ENCODE data around the gene RET. TPM values are rescaled to one million over a fixed set of nuclear protein-coding genes. Genes with fewer than 3 reads are reported as not detected.

Gene RET
- total RNA-seq = not detected

DNA sequence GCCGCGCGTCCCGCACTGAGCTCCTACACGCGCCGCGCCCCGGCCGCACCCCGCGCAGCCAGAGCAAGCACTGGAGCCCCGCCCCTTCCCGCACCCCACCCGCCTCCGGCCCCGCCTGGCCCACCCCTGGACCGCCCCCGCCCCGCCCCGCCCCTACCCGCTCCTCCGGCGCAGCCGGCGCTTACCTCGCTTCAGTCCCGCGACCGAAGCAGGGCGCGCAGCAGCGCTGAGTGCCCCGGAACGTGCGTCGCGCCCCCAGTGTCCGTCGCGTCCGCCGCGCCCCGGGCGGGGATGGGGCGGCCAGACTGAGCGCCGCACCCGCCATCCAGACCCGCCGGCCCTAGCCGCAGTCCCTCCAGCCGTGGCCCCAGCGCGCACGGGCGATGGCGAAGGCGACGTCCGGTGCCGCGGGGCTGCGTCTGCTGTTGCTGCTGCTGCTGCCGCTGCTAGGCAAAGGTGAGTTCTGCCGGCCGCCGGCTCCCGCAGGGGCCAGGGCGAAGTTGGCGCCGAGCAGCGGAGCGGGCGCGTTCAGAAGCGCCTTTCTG, at the start of gene RET:
Gene RET, plus strand, starts transcription at position 194 of the 545 bp plus-strand sequence. Its CDS starts 190 bp downstream, at position 384.
- ATAC-seq (peak; percentile 48 to 73), DNase-seq (ENCODE audit: low spot score) (no peak)
- Mint-ChIP-seq H3K4me3 (peak within 1 kb of the TSS; percentile 21), H3K4me1 (ENCODE audit: low read depth in 2 of 2) (peaks cover 0 to 13% of the 10 kb centered on the region in 2 donors), H3K27ac (no peak within 1 kb of the TSS), H3K9me3 (no peaks in the 10 kb centered on the region), H3K36me3 (no peaks in the 10 kb centered on the region), H3K27me3 (peaks cover 19 to 22% of the 10 kb centered on the region in 2 donors)

DNA sequence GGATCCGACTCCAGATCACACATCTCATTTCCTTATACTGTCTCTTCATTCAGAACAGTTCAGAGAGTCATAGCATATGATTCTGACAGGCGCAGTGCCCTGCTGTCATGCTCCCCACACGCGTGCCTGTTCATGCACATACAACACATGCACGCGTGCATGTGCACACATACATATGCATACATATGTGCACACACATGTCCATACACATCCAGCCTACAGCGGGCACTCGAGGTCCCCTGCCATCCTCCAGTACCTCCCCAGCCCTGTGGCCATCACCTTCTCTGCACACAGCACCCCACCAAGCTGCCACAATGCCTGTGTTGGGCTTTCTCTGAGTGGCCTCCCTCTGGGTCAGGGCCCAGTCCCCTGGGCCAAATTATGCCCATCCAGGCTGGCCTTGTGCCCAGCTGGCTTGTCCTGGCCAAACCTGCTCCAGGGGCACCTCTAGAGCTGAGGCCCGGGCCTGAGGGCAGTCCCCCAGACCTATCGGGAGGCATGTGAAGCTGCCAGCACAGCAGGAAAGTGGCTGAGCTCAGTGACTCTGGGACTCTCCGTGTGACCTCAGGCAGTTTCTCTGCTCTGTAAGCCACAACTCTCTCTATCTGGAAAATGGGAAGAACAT, 49.4 kb upstream of the RET start:
- Mint-ChIP-seq H3K36me3 (peaks cover 6% of the 10 kb centered on the region), H3K27me3 (peaks cover 0 to 7% of the 10 kb centered on the region in 2 donors), H3K4me1 (ENCODE audit: low read depth in 2 of 2) (no peaks in the 10 kb centered on the region), H3K27ac (no peak overlapping the region), H3K4me3 (no peak overlapping the region), H3K9me3 (peaks cover 3% of the 10 kb centered on the region)
- no peak for ATAC-seq
- DNase-seq (ENCODE audit: low spot score) = no peak

DNA sequence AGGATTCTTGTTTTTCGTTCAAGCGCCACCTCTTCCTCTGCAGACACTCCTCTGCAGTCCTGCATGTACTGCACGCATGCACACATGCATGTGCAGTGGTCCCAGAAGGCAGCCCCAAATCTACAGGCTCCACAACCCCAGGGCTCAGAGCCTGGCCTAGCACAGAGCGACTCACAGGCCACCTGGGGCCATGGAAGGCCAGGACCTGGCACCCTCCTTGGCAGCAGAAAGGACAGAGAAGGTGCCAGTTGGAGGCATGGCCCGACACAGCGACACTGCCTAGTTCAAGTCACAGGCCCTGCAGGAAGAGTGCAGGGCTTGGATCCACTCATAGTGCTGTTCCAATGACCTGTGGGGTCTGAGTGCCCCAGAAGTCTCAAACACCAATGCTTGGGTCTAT, 48.7 kb upstream of the RET start:
- ATAC-seq = peak in 1 of 2 donors; percentile 21
- no peak for DNase-seq (ENCODE audit: low spot score)

GRCh38 chr10:43029043-43029442, 47.8 kb upstream of the RET start:
- Mint-ChIP-seq H3K4me1 (ENCODE audit: low read depth in 2 of 2) (no peaks in the 10 kb centered on the region), H3K36me3 (peaks cover 14% of the 10 kb centered on the region), H3K9me3 (peaks cover 9% of the 10 kb centered on the region), H3K27ac (no peak overlapping the region), H3K4me3 (no peak overlapping the region), H3K27me3 (peaks cover 0 to 10% of the 10 kb centered on the region in 2 donors)
- ATAC-seq (peak in 1 of 2 donors; percentile 12), DNase-seq (ENCODE audit: low spot score) (no peak)

More for the DNA sequence above, 48.7 kb upstream of the RET start:
- Mint-ChIP-seq H3K27me3 (peaks cover 0 to 10% of the 10 kb centered on the region in 2 donors), H3K4me1 (ENCODE audit: low read depth in 2 of 2) (no peaks in the 10 kb centered on the region), H3K27ac (no peak overlapping the region), H3K4me3 (no peak overlapping the region), H3K9me3 (peaks cover 9% of the 10 kb centered on the region), H3K36me3 (peaks cover 13% of the 10 kb centered on the region)

- Mint-ChIP-seq H3K27ac (no peak overlapping the region), H3K4me3 (no peak overlapping the region), H3K4me1 (ENCODE audit: low read depth in 2 of 2) (no peaks in the 10 kb centered on the region), H3K36me3 (peaks cover 14% of the 10 kb centered on the region), H3K9me3 (peaks cover 9% of the 10 kb centered on the region), H3K27me3 (peaks cover 11 to 18% of the 10 kb centered on the region in 2 donors)
- ATAC-seq (no peak), DNase-seq (ENCODE audit: low spot score) (no peak)
Measured at GRCh38 chr10:43032613-43033012, 44.3 kb upstream of the RET start.

GRCh38 chr10:43035800-43036199, 41.1 kb upstream of the RET start:
- peaks cover 9% of the 10 kb centered on the region for H3K9me3 Mint-ChIP-seq
- peaks cover 14% of the 10 kb centered on the region for H3K36me3 Mint-ChIP-seq
- H3K27me3 Mint-ChIP-seq = peaks cover 11 to 18% of the 10 kb centered on the region in 2 donors
- DNase-seq (ENCODE audit: low spot score) (no peak), ATAC-seq (no peak)
- no peak overlapping the region for H3K4me3 Mint-ChIP-seq
- H3K27ac Mint-ChIP-seq = no peak overlapping the region
- no peaks in the 10 kb centered on the region for H3K4me1 Mint-ChIP-seq (ENCODE audit: low read depth in 2 of 2)

- peaks cover 9% of the 10 kb centered on the region for H3K9me3 Mint-ChIP-seq
- peaks cover 11 to 18% of the 10 kb centered on the region in 2 donors for H3K27me3 Mint-ChIP-seq
- H3K4me3 Mint-ChIP-seq = no peak overlapping the region
- ATAC-seq (peak; percentile 15 to 25), DNase-seq (ENCODE audit: low spot score) (no peak)
- H3K36me3 Mint-ChIP-seq = peaks cover 14% of the 10 kb centered on the region
- no peaks in the 10 kb centered on the region for H3K4me1 Mint-ChIP-seq (ENCODE audit: low read depth in 2 of 2)
- H3K27ac Mint-ChIP-seq = no peak overlapping the region
Measured at GRCh38 chr10:43036481-43037428, 40.1 kb upstream of the RET start.

- ATAC-seq (peak in 1 of 2 donors; percentile 15), DNase-seq (ENCODE audit: low spot score) (no peak)
- peaks cover 8% of the 10 kb centered on the region for H3K36me3 Mint-ChIP-seq
- peaks cover 11 to 18% of the 10 kb centered on the region in 2 donors for H3K27me3 Mint-ChIP-seq
- no peak overlapping the region for H3K27ac Mint-ChIP-seq
- no peak overlapping the region for H3K4me3 Mint-ChIP-seq
- peaks cover 6% of the 10 kb centered on the region for H3K9me3 Mint-ChIP-seq
- no peaks in the 10 kb centered on the region for H3K4me1 Mint-ChIP-seq (ENCODE audit: low read depth in 2 of 2)
Measured at GRCh38 chr10:43037440-43037839, 39.4 kb upstream of the RET start.

DNA sequence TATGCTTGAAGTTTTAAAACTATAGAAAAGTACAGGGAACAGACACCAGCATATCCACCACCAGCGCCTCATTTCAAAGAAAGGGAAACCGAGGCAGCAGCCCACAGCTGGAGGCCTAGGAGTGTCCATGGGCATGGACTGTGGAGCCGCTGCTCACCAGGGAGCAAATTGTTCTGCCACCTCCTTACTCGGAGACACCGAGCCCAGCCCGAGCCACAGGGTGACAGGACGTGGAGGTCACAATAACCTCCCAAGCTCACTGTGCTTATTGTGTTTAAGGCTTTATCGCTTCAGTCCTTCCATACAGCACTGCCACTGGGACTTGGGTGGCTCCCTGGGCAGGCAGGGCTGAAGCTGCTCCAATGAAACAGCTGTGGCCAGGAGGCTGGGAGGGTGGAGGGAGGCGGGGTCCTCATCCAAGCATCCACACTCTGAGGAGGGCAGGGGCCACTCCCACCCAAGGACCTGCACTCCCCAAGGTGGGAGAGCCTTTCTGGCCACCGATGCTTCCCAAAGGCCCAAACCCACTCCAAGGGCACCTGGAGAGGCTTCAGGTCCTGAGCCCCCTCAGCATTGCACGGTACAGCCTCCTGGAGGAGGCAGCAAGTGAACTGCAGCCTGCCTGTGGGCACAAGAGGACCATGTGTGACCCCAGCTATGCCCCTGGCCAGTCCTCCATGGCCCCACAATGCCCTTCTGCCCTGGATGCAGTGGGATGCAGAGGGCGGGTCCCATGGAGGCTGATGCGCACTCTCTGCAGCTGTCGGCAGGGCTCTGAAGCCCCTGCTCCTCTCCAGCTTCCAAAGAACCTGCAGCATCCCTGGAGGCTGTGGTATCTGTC, 38.7 kb upstream of the RET start:
- Mint-ChIP-seq H3K27ac (no peak overlapping the region), H3K9me3 (no peaks in the 10 kb centered on the region), H3K4me3 (no peak overlapping the region), H3K4me1 (ENCODE audit: low read depth in 2 of 2) (no peaks in the 10 kb centered on the region), H3K36me3 (peaks cover under 1% of the 10 kb centered on the region), H3K27me3 (peaks cover 6 to 18% of the 10 kb centered on the region in 2 donors)
- no peak for DNase-seq (ENCODE audit: low spot score)
- no peak for ATAC-seq

GRCh38 chr10:43038783-43039623, 37.9 kb upstream of the RET start:
- Mint-ChIP-seq H3K27ac (no peak overlapping the region), H3K9me3 (no peaks in the 10 kb centered on the region), H3K4me3 (no peak overlapping the region), H3K4me1 (ENCODE audit: low read depth in 2 of 2) (no peaks in the 10 kb centered on the region), H3K36me3 (no peaks in the 10 kb centered on the region), H3K27me3 (peaks cover 6 to 18% of the 10 kb centered on the region in 2 donors)
- no peak for ATAC-seq
- no peak for DNase-seq (ENCODE audit: low spot score)

- DNase-seq (ENCODE audit: low spot score) (no peak), ATAC-seq (no peak)
- Mint-ChIP-seq H3K36me3 (no peaks in the 10 kb centered on the region), H3K4me3 (no peak overlapping the region), H3K27me3 (peaks cover 3 to 12% of the 10 kb centered on the region in 2 donors), H3K9me3 (no peaks in the 10 kb centered on the region), H3K27ac (no peak overlapping the region), H3K4me1 (ENCODE audit: low read depth in 2 of 2) (no peaks in the 10 kb centered on the region)
Measured at GRCh38 chr10:43039624-43040481, 37.0 kb upstream of the RET start.

Data from natural killer cell treated with Interleukin-12 subunit alpha and Interleukin-12 subunit beta and Interleukin-15 and Interleukin-18, amount 100 ng/mL, for 72 hours (primary cell).